Fibroblast of skin of back (primary cell): ENCODE data around the gene PRDX6.
"Not testable (repeated sequence)": the region's sequence is repeated elsewhere in the genome, so short reads cannot be mapped to it uniquely, and the experiment has no call there.

Source experiments
- DNase-seq: peaks from one replicate; pipeline ENCODE4 v3.0.0-alpha.2; 2013

Gene PRDX6

DNA sequence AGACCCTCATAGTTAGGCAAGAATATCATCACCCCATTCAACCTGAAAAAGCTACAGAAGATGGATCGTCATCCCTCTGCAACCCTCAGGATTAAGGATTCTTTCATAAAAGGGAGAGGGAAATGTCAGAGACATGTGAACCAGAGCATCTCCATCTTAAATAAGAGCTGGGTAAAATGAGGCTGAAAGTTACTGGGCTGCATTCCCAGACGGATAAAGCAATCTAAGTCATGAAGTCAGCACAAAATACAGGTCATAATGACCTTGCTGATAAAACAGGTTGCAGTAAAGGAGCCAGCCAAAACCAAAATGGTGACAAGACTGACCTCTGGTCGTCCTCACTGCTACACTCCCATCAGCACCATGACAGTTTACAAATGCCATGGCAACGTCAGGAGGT is 22.6 kb downstream of the PRDX6 start:
- no peak for DNase-seq

DNA sequence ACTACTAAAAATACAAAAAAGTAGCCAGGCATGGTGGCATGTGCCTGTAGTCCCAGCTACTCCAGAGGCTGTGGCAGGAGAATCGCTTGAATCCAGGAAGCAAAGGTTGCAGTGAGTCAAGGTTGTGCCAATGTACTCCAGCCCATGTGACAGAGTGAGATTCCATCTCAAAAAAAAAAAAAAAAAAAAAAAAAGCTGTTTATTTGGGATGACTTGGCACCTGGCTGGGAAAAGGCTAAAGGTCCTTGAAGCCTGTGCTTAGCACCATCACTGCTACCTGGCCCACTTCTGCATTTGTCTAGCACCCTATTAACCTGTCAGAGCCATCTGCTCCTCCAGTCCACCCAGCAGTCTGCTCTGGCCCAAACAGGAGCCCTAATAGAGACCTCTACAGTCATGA is 25.0 kb downstream of the PRDX6 start:
- DNase-seq = no peak

DNA sequence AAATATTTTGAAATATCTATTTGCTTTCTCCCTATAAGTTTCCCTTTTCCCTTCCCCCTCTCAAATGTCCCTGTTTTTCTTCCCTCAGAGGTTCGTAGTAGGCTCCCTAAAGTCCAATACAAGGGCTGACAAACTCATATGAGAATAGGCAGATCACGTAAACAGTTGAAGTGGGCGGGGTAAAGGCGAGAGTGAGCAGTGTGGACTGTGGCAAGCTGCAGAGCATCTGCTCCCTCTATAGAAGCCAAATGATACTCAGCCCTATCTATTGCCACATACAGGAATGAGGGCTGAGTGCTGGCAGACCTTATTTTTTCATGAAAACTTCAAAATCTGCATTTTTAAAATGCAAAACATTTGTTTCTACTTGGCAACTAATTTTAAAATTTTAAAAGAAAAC is 26.3 kb downstream of the PRDX6 start:
- no peak for DNase-seq

DNA sequence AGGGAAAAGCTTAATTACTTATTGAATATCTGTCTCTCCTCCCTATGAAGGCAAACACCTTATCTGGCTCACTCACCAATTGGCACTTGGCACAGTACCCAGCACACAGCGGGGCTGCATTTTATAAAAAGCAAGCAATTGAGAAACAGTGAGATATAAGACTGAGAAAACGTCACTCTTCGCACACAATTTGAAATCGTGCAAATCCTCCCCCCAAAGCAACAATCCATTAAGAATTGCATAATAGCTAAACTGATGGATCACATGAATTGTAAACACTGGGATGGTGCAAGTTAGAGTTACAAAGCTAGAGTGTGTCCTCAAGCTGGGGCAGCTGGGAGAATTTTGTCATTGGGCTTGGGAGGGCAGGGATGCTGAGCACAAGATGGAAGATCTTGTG is 27.1 kb downstream of the PRDX6 start:
- DNase-seq = no peak

DNA sequence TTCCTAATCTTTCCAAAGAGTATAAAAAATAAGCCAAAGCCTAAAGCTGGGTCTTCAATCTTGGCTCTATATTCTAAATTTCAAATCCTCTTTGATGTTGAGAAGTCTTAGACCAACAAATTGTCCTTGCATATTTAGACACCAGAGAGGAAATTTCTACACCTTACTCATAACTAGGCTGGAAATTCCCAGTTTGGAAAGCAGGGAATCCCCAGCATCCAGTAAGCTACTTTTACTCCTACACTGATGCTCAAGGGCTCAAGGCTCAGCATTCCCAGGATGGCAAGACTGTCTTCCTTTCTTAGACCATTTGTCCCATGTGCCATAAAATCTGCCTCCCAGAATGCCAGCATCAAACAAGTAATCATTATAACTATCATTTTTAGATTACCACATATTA is 28.3 kb downstream of the PRDX6 start:
- no peak for DNase-seq

DNA sequence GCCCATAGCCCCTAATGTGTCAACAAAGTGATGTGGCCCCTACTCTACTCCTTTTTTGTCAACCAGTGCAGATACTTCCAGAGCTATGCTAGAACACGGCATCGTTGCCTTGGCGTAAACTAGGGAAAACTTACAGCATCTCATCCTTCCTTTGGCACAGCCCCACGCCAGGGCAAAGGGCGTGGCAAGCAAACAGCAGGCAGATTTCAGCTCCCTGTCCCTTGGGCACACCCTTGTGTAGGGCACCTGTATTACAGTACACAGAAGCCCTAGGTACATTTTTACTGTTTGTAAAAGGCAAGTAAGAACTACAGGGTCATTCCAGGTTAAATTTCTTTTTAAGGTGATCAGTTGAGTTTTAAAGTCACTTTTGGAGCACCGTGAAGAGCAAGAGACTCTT is 29.3 kb downstream of the PRDX6 start:
- no peak for DNase-seq

DNA sequence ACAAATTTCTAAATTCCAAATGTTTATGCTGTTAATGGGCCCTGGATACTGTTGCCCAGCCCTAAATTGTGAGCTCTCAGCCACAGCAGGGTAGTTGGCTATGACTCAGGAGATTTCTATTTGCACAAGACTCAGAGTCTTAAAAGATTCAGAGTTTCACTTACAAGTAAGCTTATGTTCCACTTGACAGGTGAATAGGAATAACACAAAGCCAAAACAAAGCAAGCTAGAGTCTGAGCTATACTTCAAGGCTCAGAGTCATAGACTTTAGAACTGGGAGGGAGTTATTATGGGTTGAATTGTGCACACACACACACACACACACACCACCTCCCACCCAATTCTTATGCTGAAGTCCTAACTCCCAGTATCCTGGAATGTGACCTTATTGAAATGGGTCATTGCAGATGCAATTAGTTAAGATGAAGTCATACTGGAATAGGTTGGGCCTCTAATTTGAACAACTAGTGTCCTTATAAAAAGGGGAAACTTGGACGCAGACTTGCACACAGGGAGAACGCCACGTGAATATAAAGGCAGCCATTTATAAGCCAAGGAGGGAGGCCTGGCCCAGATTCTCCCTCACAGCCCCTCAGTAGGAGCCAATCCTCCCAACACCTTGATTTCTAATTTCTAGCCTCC is 30.2 kb downstream of the PRDX6 start:
- peak; percentile 36 for DNase-seq

DNA sequence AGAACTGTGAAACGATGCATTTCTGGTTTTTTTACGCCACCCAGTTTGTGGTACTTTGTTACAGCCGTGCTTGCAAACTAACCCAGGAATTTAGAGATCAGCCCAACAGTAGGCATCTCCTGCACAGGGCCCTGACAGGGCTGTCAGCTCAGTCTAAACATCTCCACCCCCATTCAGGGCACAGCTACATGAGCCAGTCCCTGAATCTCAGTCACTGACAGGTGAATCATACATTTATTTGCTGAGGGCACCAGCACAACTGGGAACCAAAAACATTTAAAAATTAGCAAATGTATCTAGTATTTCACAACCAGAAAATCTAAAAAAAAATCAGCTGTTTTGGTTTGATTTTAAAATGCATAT is 30.7 kb downstream of the PRDX6 start:
- no peak for DNase-seq

DNA sequence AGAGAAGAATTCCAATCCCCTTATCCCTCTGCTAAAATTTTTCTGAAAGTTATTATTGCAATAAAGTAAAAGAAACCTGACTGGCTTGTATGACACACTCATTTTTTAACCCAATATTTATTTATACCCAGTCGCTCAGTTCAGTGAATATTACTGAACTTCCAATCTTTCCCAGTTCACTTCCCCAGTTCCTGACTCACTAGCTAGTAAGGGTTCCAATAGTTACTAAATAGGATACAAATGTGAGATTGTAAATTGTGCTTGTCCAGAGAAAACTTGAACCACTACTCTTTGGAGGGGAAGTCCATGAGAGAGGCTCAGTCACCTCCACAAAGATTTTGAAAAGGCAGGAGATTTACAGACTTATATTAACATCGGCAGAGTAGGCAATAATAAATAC is 31.4 kb downstream of the PRDX6 start:
- no peak for DNase-seq

DNA sequence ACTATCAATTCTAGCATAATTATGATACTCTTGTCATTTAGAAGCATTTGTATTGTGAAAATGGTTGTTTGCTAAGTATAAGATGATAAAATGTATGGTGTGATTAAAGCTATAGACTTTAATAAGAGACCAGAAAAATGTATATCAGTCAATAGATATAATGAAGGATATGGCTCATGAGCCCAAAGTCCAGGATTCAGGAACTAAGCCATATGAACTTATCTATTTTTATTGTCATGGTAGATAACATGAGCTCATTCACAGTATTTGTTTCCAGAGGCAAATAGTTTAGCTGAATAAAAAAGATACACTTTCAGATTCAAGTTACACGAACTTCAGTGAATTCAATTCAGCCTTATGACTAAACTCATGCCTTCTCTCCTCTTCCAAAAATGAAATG is 32.7 kb downstream of the PRDX6 start:
- no peak for DNase-seq

DNA sequence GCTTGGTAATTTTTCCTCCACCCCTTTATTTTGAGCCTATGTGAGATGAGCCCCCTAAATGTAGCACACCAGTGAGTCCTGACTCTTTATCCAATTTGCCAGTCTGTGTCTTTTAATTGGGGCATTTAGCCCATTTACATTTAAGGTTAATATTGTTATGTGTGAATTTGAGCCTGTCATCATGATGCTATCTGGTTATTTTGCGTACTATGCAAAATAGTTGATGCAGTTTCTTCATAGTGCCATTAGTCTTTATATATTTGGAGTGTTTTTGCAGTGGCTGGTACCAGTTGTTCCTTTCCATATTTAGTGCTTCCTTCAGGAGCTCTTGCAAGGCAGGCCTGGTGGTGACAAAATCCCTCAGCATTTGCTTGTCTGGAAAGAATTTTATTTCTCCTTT is 37.4 kb downstream of the PRDX6 start:
- DNase-seq = not testable (repeated sequence)

DNA sequence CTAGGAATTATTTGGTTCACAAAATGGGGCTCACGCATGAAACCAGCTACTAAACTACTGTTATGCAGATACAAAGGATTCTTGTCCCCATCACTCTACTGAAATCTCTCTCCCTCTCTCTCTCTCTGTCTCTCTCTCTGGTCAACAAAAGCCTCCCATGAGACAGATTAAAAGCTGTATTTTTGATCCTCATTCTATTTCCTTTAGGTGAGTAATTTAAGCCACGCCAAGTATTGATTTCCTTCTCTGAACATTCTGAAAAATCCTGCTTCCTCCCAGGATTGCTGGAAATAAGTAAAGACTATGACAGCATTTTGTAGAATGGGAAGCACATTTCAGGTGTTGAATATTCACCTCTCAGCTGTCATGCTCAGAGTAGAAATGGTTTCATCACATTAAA is 43.7 kb downstream of the PRDX6 start:
- DNase-seq = no peak

DNA sequence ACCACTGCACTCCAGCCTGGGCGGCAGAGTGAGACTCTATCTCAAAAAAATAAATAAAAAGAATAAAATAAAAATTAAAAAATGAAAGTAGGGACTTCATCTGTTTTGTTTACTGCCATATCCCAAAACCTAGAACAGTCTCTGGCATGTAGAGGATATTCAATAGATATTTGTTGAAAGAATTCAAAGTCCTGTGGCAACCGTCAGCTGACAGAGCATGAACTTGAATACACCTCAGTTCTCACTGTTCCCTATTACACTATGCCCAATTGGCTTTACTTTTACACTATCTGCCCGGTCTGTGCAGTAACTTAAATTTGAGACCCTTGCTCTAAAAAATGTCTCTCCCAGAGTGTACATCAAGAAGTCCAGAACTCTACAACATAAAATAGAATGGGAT is 46.2 kb downstream of the PRDX6 start:
- no peak for DNase-seq

DNA sequence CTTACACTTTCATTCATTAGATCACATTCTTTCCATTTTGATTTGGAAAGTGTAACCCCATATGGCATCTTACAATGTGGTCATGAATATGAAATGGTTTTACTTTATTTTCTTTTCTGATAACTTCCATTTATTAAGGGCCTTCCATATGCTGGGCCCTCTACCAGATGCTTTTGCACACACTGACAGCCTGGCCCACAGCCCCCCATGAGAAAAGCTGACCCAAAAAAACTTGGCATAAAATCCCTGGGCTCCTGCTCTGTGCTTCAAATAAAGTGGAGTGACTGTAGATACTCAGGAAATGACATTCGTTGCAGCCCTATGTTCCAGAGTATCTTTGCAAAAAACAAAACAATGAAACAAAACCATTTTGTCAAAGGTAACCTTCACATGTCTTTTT is 48.8 kb downstream of the PRDX6 start:
- DNase-seq = no peak

DNA sequence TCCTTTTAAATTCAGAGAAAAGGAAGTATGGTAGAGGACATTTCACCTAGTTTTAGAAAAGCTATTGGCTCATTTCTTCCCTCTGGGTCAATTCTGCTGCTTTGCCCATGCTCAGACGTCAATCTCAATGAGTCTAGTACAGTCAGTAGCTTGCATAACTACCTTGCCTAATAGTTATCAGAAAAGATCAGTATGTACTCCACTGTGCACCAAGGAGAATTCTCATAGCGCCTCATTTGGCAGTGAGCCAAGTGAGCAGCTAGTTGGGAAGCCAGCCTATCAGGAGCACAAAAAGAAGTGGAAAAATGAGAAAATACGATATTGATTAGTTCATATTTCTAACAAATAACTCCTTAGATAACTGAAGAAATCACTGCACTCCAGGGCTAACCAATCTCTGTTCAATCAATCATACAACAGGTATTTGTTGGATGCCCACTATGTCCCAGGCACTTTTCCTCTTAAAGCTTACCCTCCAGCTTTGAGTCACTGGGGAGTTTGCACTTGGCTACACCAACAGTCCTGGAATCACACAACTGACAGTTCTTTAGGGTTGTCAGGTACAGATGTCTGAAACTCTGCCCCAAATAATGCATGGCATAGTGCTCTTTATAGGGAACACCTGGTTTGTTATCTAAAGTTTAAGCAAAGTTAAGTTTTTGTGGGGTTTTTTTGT is 50.2 kb downstream of the PRDX6 start:
- no peak for DNase-seq

DNA sequence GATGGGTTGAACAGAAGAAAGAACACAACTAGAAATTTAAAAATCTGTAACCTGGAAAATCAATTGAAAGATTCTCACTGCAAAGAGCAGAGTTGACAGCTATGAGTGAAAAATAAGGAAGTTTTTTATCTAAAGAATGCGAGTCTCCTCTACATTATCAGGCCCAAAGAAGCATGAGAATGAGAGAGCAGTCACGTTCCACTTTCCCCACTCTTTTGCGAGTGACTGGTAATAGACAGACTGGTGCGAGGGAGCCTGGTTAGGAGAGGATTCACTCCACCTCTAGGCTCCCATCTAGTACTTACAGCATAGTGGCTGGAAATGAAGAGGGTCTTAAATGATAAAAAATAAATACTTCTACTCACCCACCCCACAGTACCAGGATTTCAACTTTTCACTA is 52.0 kb downstream of the PRDX6 start:
- DNase-seq = no peak

DNA sequence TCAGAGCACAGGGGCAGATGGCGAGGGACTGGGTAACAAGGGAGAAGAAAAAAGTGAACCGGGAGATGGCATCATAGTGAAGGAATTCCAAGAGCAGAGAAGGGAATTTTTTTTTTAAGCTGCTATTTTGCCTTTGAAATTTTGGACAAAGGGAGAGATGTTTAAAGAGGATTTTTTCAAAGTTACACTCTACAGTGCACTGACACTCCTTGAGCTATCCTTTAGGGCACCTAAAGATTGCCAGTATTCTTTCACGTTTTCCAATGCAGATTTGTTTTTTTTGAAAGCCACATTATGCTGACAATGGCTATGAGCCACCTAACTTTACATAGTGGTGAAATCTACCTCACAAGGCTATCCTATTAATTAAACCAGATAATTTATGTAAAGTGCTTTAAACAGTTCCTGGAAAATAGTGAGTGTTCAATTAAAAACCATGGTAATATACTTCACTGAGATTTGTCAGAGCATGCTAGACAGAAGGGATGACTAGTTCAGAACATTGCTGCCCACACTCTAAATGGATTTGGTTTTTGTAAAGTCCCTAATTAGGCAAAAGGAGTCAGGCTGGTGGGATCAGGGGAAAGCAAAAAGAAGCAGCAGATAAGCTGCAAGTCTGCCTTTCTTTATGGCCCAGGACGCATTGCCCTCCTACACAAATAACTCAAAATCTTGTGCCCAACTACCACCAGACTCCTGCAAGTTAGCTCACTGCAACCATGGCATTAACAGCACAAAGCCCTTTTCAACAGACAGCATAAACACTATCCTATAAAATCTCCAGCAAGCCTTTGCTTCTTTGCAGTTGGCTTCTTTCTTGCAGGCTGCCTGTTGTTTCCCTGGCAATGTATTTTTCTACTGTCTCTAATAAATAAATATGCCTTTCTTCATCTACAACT is 53.9 kb downstream of the PRDX6 start:
- DNase-seq = no peak

DNA sequence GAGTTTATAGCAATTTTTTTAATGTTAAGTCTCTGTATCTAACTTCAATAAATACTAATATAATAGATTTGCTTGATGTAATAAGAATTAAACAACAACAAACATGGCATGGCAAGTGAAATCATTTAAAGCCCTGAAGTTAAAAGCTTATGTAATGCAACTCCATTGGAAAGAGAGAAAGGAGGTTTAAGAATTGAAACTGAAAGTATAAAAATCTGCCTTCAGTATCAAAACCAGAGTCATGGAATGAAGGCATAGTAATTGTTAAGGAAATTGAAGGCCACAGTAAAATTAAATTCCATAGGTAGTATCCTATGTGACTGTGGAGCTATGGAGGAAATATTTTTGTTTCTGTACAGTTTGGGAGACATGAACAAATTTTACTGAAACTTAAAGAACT is 55.1 kb downstream of the PRDX6 start:
- no peak for DNase-seq

DNA sequence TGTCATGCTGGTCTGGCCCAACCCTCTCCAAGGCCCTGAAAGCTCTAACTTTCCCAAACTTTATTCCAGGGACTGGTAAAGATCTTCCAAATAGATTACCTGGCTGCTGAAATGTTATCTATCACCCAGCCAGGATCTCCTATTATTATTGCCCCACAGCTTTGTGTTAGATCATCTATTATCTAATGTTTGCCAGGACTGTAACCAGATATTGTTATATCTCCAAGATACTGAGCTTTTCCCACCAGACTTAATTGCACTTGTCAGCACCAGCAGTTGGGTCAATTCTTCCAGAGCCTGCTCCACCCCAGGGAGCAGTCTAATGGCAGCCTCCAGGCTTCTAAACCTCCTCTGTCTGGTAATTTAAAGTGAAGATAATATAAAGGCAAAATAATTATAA is 59.1 kb downstream of the PRDX6 start:
- DNase-seq = no peak
